NCI-H446 (cell line): ENCODE measurements around the gene EFCAB6.

Experiments used
- DNase-seq, 2 experiments: peaks; one replicate each; lab custom pipeline; 2025; lab: John Stamatoyannopoulos, UW

EFCAB6 gene

GRCh38 chr22:43572710-43573109, 239.4 kb downstream of the EFCAB6 start:
- DNase-seq: no peak

DNA sequence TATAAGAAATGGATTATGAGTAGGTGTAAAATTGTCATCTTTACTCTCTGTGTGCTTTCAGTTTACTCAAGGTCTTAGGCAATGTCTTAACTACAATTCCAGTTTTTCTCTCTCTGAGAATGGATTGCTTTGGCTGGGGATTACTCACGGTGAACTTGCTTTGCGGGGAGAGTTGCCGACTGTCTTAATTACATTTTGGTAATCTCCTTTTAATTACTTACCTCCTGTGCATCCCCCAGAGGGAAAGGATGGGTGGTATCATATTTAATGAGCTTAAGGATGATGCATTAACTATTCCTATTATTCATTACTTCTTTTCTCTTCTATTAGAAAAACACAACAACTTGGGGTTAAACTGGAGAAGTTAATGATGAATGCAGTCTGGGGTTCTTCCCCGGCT, 240.9 kb downstream of the EFCAB6 start:
- DNase-seq: no peak

- no peak for DNase-seq
Measured at GRCh38 chr22:43570531-43571165, 241.5 kb downstream of the EFCAB6 start.

- no peak for DNase-seq
Measured at GRCh38 chr22:43569111-43569510, 243.0 kb downstream of the EFCAB6 start.

- peak in 1 of 2 experiments; percentile 60 for DNase-seq
Measured at GRCh38 chr22:43567691-43568324, 244.3 kb downstream of the EFCAB6 start.

GRCh38 chr22:43566561-43567332, 245.4 kb downstream of the EFCAB6 start:
- DNase-seq: no peak

- DNase-seq: peak in 1 of 2 experiments; percentile 26
Measured at GRCh38 chr22:43566021-43566420, 246.1 kb downstream of the EFCAB6 start.

DNA sequence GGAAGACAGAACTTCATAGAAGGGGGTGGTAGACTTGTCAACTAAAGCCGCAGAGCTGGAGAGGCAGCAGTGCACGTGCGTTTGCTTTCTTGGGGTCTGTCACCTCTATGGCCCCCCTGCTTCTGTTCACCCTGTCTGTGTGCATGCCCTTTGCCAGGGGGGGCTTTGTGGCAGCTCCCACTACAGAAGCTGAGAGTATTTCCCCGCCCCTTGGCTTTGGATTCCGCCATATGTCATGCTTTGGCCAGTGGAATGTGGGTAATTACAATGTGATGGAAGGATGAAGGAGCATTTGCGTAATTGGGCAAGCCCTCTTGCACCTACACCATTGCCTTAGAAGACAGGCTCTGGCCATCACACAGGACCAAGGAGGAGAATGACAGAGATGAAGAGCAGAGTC, 247.2 kb downstream of the EFCAB6 start:
- no peak for DNase-seq

DNA sequence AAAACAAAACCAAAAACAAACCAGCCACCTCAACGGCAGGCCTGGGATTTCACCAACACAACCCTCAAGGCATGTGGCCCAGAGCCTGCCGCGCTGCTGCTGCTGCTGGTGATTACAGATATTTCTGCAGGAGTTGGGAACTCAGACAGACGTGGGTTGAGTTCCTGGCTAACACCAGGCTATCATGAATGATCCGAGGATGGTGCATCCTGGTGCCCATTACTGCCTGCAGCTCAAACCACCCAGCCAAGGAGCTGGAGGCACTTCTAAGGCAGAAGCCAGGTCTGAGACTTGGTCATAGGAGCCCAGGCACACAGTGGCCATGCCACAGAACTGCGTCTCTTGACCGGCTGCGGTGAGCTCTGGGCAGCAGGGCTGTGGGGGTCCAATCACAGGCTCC, 248.5 kb downstream of the EFCAB6 start:
- no peak for DNase-seq

DNA sequence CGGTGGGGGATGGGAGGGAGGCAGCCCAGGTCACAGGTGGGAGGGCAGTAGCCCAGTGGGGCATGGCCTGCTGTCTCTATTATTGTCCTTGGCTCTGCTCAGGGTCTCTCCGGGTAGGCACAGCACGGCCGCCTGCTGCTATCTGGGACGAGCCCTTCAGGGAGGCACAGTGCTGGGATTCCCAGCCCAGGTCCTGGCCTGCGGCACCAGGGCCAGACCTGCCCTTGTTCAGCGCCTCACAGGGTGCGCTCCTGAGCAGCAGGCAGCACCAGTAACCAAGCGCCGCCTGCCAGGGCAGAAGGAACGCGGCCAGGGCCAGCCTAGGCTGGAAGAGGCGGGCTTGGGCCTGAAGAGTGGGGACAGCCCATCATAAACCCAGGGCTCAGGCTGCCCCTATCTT, 249.3 kb downstream of the EFCAB6 start:
- DNase-seq: no peak

DNA sequence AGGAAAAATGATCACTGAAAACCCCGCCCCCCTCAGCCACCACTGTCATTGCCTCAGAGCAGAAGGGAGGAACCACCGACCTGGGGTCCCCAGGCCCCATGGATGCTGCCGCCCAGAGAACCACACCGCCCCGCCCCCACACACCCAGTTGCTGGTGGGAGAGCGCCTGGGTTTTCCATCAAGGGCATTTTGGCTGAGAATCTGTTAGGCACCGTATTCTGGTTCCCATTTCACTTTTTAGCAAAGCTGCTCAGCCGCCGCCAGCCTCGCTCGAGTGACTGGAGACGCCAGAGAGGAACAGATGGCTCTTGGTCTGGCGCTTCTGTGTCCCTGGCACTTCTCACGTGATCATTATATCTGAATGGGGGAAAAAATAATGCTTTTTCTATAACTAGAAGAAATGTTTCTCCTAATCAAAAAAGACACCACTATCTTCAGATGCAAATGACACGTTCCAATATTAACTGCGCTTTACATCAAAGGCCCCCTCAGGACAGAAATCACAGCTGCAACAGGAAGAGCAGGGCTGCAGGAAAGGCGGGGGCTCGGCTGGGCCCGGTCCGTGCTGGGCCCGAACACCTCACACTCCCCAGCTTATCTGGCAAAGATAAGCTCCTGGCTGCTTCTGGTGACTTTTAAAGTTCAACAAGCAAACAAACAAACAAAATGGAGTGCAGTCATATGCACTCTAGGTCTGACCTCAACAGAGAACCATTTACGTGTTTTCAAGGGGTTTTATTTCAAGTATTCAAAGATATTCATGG, 250.5 kb downstream of the EFCAB6 start:
- peak; percentile 60 to 75 for DNase-seq

GRCh38 chr22:43560651-43561050, 251.5 kb downstream of the EFCAB6 start:
- DNase-seq: no peak

GRCh38 chr22:43555561-43556515, 256.3 kb downstream of the EFCAB6 start:
- DNase-seq: no peak

DNA sequence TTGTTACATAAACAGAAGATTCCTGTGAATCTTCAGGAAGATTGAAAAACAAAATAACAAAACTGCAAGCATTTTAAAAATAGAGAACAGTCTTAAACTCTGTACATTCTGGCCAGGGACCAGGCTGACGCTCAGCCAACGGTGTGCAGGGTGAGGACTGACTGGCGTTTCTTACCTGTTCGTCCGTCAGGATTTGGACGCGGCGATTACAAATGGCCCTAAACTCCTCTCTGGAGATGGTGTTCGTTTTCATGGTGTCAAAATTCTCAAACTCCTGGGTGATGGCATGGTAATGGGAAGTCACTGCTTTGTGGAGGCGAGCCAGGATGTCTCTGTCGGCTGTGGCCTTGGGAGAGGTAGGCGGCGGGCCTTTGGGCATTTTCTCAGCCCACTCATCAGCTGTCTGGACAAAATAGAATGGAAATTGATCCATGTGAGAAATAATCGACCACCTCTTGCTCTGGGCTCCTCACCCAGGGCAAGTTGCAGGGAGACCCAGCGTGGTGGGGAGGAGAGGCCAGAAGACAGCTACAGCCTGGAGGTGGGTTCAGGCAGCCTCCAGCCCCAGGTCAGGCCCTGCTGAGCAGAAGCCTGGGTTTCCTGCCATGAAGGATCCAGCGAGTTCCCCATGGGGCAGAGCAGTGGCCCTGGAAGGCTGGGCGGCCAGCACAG, 257.3 kb downstream of the EFCAB6 start:
- no peak for DNase-seq

DNA sequence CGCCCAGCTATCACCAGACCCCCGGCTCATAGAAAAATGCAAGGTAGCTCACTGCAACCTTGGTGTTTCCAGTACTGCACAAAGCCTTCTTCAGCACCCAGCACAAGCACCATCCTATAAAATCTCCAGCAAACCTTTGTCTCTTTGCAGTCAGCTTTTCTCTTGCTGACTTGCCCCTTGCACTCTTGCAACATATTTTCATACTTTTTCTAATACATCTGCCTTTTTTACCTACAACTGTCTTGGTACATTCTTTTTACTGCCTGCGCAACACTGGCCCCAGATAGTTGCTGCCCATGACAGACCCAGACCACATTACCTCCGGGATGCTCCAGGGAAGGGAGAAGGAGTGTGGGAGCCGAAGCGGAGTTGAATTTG, 257.9 kb downstream of the EFCAB6 start:
- no peak for DNase-seq

- no peak for DNase-seq
Measured at GRCh38 chr22:43553451-43554258, 258.4 kb downstream of the EFCAB6 start.

- no peak for DNase-seq
Measured at GRCh38 chr22:43550672-43551071, 261.4 kb downstream of the EFCAB6 start.

- no peak for DNase-seq
Measured at GRCh38 chr22:43550024-43550620, 262.0 kb downstream of the EFCAB6 start.

GRCh38 chr22:43546186-43546585, 265.9 kb downstream of the EFCAB6 start:
- no peak for DNase-seq
